ENCODE measurements around the gene FYN.
"Not testable (repeated sequence)": the region's sequence is repeated elsewhere in the genome, so short reads cannot be mapped to it uniquely, and the experiment has no call there.

The FYN gene

GRCh38 chr6:111651185-111652034 is 221.8 kb downstream of the FYN start:
- DNase-seq = peak; percentile 89

- DNase-seq = no peak
These were observed 223.2 kb downstream of the FYN start for GRCh38 chr6:111650049-111650448.

DNA sequence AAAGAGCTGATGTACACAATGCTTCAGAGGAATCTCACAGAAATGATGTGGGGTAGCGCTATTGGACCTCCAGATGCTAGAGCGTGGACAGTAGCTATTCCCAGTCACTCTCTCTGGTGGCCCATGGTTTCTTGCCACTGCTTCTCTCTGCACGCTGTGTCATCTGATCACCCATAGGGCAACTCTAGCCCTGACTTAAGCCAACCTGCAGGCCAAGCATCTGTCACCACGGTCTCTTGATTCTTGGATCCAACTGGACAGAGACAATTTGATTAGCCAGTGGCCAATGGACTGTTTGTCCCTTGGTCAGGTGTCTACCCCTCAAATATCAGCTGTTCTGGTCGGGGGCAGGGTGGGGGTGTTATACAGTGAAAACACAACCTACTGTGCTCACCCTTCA is 225.2 kb downstream of the FYN start:
- DNase-seq = no peak

- DNase-seq = no peak
These were observed 226.3 kb downstream of the FYN start for GRCh38 chr6:111646942-111647341.

DNA sequence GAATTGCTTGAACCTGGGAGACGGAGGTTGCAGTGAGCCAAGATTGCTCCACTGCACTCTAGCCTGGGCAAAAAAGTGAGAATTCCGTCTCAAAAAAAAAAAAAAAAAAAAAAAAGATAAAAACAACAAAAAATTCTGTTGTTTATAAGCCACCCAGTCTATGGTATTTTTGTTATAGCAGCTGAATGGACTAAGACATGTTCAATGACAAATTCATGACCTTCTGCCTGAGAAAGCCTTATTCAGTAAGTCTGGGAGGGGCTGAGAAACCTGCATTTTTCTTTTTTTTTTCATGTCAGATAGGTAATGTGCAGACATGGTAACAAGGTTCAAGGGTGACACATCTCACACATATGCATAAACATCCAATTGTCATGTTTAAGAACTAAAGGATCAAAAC is 227.2 kb downstream of the FYN start:
- no peak for DNase-seq

GRCh38 chr6:111644893-111645430 is 228.3 kb downstream of the FYN start:
- DNase-seq = no peak

DNA sequence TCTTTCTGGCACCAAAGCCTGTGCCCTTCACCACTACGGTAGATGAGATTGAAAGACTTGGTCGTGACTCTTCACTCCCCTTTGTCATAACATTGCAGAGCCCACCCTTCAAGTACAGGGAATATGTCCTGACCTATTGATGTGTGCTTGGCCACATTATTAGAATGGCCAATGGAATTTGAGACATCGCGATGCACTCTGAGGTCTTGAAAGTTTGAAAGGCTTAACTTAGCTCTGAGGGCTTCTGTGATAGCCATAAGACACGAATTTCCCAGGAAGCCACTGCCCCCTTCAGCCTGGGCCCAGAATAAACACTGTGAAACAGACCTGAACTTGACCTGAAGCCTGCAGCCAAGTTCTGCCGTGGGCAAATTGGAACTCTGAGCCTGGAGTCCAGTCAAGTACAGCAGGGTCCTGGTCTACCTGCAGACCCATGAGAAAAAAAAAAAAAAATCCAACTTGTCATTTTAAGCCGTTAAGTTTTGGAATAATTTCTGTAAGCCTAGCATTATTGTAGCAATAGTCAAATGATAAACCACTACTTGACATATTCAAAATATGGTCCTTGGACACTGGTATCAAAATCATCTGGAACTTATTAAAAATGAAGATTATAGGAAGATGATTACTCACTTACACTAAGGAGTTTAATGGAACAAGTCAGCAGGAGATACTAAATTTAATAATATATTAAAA is 230.6 kb downstream of the FYN start:
- DNase-seq = no peak

GRCh38 chr6:111639266-111639665 is 234.0 kb downstream of the FYN start:
- no peak for DNase-seq

DNA sequence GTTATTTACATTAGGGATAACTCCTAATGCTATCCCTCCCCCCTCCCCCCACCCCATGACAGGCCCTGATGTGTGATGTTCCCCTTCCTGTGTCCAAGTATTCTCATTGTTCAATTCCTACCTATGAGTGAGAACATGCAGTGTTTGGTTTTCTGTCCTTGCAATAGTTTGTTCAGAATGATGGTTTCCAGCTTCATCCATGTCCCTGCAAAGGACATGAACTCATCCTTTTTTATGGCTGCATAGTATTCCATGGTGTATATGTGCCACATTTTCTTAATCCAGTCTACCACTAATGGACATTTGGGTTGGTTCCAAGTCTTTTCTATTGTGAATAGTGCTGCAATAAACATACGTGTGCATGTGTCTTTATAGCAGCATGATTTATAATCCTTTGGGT is 238.3 kb downstream of the FYN start:
- DNase-seq = not testable (repeated sequence)

DNA sequence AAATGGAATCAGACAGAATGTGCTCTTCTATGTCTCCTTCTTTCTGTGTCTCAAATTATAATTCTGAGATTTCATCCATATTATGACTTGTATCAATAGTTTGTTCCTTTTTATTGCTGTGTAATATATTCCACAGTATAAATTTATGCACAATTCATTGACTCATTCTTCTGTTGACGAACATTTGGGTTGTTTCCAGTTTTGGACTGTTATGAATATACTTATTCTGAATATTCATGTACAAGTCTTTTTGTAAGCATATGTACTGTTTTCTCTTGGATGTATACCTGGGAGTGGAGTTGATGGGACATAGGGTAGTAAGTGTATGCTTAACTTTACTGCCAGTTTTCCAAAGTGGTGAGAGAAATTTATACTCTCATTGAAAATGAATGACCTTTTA is 239.4 kb downstream of the FYN start:
- no peak for DNase-seq

GRCh38 chr6:111632468-111633247 is 240.6 kb downstream of the FYN start:
- DNase-seq = no peak

DNA sequence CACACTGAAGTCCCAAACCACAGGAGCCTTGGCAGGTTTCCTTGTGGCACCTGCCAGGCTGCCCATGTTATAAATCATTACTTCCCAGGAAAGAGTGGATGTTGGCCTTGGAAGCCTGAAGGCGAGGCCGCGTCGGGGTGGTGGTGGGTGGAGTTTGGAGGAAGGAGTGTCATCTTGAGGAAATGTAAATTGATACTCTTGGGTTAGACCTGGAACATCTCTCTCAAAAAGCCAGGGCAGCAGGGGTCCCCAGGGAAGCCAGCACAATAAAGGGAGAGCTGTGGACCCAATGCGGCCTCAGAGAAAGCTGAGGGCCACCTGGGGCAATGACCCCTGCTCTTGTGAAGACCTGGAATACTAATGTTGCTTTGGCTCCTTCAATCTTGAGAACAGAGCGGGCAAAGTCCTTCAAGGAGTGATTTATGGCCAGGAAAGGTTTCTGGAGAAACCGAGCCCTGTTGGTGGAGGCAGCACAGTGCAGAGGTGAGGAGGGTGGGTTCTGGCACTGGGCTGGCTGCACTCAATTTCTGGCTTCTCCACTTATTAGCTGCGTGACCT is 241.3 kb downstream of the FYN start:
- DNase-seq = peak; percentile 61

DNA sequence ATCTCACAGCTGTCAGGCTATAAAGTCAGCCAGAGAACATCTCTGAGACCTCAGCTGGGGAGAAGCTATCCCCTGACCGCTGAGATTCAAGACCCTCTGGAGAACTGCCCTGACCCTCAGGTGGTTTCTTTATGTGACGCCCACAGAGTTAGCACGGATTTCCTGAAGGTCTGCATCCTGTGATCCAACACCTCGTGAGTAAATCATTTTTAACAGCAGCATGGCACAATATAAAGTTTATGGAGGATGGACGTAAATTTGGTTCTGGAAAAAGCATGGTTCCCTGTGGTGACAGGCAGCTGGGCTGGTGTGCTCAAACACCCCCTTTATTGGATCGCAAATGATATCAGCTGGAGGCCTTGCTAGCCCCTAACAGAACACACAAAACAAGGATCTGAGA is 242.2 kb downstream of the FYN start:
- no peak for DNase-seq

DNA sequence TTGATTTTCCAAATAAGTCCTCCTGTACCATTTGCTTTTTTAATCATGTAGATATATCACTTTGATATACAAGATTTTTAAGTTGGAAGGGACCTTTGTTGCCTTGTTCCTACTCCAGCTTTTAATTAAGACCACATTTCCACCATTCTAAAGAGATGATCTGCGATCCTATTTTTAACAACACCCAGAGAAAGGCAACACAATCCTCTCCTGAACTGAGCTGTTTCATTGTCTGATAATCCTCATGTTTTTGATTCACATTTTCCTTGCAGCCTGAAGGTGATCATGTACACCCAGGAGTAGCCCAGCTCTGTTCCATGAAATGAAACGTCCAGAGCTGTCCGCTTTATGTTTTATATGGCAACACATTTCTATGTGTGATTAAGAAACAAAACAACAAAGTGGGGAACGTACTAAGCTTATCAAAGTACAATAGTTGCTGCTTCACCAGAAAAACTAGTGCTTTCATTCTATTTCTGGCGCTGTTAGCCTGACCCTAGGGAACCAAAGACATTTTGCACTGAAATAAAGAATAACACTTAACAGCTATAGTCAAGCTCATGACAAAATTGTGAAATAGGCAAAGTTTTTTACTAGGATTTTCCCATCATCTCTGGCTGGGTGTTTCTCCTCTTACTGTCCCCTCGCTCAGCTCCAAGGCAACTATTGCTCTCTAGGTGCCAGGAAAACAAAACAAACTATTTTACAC is 245.0 kb downstream of the FYN start:
- no peak for DNase-seq

DNA sequence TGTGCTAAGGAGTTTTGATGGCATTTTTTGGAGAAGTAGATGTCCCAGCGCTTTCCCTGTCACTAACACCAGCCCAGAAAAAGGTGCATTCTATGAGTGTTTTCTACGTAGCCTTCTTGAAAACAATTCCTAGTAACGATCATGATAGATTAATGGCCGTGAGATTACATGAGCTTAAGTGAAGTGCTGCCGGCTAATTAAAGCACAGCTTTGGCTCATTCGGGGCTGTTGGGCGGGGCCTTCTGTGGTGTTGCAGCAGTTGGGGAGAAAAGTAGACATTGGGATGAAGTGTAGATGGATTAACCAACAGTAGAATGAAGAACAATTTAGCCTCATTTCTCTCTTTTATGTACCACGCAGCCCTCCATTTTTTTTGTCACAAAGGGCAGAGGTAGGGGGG is 246.8 kb downstream of the FYN start:
- no peak for DNase-seq

GRCh38 chr6:111625461-111626391 is 247.5 kb downstream of the FYN start:
- DNase-seq = no peak

- DNase-seq = no peak
These were observed 248.2 kb downstream of the FYN start for GRCh38 chr6:111625099-111625416.

DNA sequence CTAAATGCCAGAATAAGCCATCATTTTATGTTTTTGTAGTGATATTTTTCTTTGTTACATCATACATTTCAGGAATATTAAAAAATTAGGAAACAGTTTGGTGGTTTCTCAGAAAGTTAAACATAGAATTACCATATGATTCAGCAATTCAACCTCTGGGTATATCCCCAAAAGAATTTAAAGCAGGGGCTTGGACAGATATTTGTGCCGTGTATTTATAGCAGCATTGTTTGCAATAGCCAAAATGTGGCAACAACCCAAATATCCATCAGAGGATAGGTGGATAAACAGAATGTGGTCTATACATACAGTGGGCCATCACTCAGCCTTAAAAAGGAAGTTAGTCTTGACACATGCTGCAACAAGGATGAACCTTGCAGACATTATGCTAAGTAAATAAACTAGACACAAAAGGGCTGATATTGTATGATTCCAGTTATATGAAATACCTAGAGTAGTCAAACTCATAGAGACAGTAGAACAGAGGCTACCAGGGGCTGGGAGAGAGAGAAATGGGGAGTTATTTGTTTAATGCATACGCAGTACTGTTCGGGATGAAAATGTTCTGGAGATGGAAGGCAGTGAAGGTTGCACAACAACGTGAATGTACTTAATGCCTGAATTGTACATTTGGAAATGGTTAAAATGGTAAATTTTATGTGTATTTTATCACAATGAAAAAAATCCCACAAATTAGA is 248.7 kb downstream of the FYN start:
- DNase-seq = no peak

DNA sequence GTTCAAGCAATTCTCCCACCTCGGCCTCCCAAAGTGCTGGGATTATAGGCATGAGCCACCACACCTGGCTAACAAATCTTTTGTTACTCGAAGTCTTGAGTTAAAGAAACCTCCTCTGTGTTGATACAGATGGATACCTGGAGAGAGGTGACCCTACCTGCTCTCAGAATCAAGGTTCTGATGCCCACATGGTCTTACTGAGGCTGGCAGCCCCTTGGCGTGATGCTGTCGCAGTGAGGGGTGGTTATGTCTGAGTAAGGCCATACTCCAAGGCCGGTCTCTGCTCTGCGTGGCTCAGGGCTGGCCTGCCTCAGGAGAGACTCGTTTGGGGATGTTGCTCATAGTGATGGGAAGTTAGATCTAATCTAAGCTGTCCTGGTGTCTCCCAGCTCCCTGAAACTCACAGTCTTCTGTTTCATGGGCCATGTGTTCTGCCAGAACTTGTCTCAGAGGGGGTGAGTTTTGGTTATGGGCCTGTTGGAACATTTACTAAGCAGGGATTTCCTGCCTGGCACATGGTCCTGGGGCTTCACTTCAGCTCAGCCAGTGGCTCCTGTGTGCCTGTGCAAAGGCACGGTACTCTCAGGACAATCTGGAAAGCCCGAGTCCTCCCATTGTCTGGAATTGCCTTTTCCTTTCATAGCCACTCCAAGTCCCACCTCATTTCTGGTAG is 250.1 kb downstream of the FYN start:
- DNase-seq = no peak

- DNase-seq = no peak
These were observed 253.1 kb downstream of the FYN start for GRCh38 chr6:111620169-111620568.
